WTC11 (cell line): ENCODE data around the gene CYP19A1. TPM values are rescaled to one million over a fixed set of nuclear protein-coding genes. Genes with fewer than 3 reads are reported as not detected.

Source experiments
- ATAC-seq: fragments of 200-7000 bp; cut with Tn5 transposase; 2 replicates; pipeline ENCODE4 v1.10.0; 2021; ENCODE audit warnings: mild to moderate bottlenecking, moderate library complexity
- CTCF ChIA-PET: fragments of 300-600 bp; sonication (Branson Sonifier 250); formaldehyde crosslinking; loops from one replicate; lab custom pipeline; 2021; ENCODE audit warnings: antibody characterized with exemption; lab: Charles Lee
- POLR2A ChIA-PET: fragments of 350-600 bp; sonication (Branson Sonifier 250); formaldehyde crosslinking; loops from one replicate; lab custom pipeline; 2021; ENCODE audit warnings: antibody characterized with exemption; lab: Charles Lee
- DNase-seq: peaks from one replicate; pipeline ENCODE4 v3.0.0; 2021; ENCODE audit warnings: low spot score
- H3K27ac Mint-ChIP-seq: 2 replicates; pipeline ENCODE4 v1.8.0; 2021; ENCODE audit warnings: mixed read lengths
- H3K27me3 Mint-ChIP-seq: 2 replicates; pipeline ENCODE4 v1.8.0; 2021; ENCODE audit warnings: low read depth, mild to moderate bottlenecking, moderate library complexity, mixed read lengths
- H3K36me3 Mint-ChIP-seq: 2 replicates; pipeline ENCODE4 v1.8.0; 2021; ENCODE audit warnings: mixed read lengths
- H3K4me1 Mint-ChIP-seq: 2 replicates; pipeline ENCODE4 v1.8.0; 2022; ENCODE audit warnings: mixed read lengths
- H3K4me3 Mint-ChIP-seq: 2 replicates; pipeline ENCODE4 v1.8.0; 2021; ENCODE audit warnings: mild to moderate bottlenecking, moderate library complexity, mixed read lengths
- H3K9me3 Mint-ChIP-seq: 2 replicates; pipeline ENCODE4 v1.8.0; 2021; ENCODE audit warnings: mixed read lengths
- CBFB ChIP-seq: sonication (generic); formaldehyde crosslinking; IDR thresholded peaks from 2 replicates; pipeline ENCODE4 v1.8.1; 2022; ENCODE audit warnings: mild to moderate bottlenecking, low read depth, missing genetic modification reagents
- FOXJ3 ChIP-seq: sonication (generic); formaldehyde crosslinking; IDR thresholded peaks from 2 replicates; pipeline ENCODE4 v1.9.0; 2021; ENCODE audit warnings: missing genetic modification reagents, mild to moderate bottlenecking, borderline replicate concordance
- FOXK1 ChIP-seq: sonication (generic); formaldehyde crosslinking; IDR thresholded peaks from 2 replicates; pipeline ENCODE4 v1.8.0; 2022; ENCODE audit warnings: mild to moderate bottlenecking, moderate library complexity, missing genetic modification reagents
- GRHL2 ChIP-seq: fragments of 250-450 bp; sonication (Bioruptor Pico); IDR thresholded peaks from 2 replicates; pipeline ENCODE4 v1.8.0; 2022; ENCODE audit warnings: mild to moderate bottlenecking, moderate library complexity; ENCODE audit not compliant: insufficient replicate concordance, severe bottlenecking
- NFATC4 ChIP-seq: fragments of 250-450 bp; sonication (Bioruptor Pico); IDR thresholded peaks from 2 replicates; pipeline ENCODE4 v1.9.0; 2021; ENCODE audit warnings: mild to moderate bottlenecking
- NFE2L1 ChIP-seq: sonication (generic); formaldehyde crosslinking; IDR thresholded peaks from 2 replicates; pipeline ENCODE4 v1.8.1; 2023; ENCODE audit warnings: missing genetic modification reagents
- RELA ChIP-seq: sonication (generic); formaldehyde crosslinking; IDR thresholded peaks from 2 replicates; pipeline ENCODE4 v1.8.1; 2022; ENCODE audit warnings: missing genetic modification reagents, mild to moderate bottlenecking, borderline replicate concordance
- TEAD4 ChIP-seq: sonication (generic); formaldehyde crosslinking; IDR thresholded peaks from 2 replicates; pipeline ENCODE4 v1.8.0; 2022; ENCODE audit warnings: mild to moderate bottlenecking, missing genetic modification reagents
- ZNF121 ChIP-seq: sonication (generic); formaldehyde crosslinking; IDR thresholded peaks from 2 replicates; pipeline ENCODE4 v1.8.0; 2023; ENCODE audit warnings: missing genetic modification reagents
- total RNA-seq: library from RNA; stranded (reverse); gene quantifications from 3 replicates; pipeline ENCODE4 v1.2.3, GENCODE V29; 2021
- TF ChIP-seq, protein P1 (sequence below): sonication (generic); formaldehyde crosslinking; IDR thresholded peaks from 2 replicates; pipeline ENCODE4 v1.8.1; 2022; ENCODE audit warnings: missing genetic modification reagents, borderline replicate concordance
- TF ChIP-seq, protein P2 (sequence below): sonication (generic); formaldehyde crosslinking; IDR thresholded peaks from 2 replicates; pipeline ENCODE4 v1.8.1; 2022; ENCODE audit warnings: low read depth, mild to moderate bottlenecking, moderate library complexity, missing genetic modification reagents, borderline replicate concordance
- TF ChIP-seq, protein P3 (sequence below): sonication (generic); formaldehyde crosslinking; IDR thresholded peaks from 2 replicates; pipeline ENCODE4 v1.8.1; 2022; ENCODE audit warnings: mild to moderate bottlenecking, missing genetic modification reagents, moderate library complexity, borderline replicate concordance
- TF ChIP-seq, protein P4 (sequence below): sonication (generic); formaldehyde crosslinking; IDR thresholded peaks from 2 replicates; pipeline ENCODE4 v1.8.0; 2022; ENCODE audit warnings: missing genetic modification reagents
- TF ChIP-seq, protein P5 (sequence below): fragments of 250-450 bp; sonication (Bioruptor Pico); IDR thresholded peaks from 2 replicates; pipeline ENCODE4 v1.9.0; 2021; ENCODE audit warnings: mild to moderate bottlenecking
- TF ChIP-seq, protein P6 (sequence below): sonication (generic); formaldehyde crosslinking; IDR thresholded peaks from 2 replicates; pipeline ENCODE4 v1.8.0; 2022; ENCODE audit warnings: mild to moderate bottlenecking, missing genetic modification reagents
- TF ChIP-seq, protein P7 (sequence below): fragments of 250-450 bp; sonication (Bioruptor Pico); IDR thresholded peaks from 2 replicates; pipeline ENCODE4 v1.8.0; 2021; ENCODE audit warnings: mild to moderate bottlenecking
- TF ChIP-seq, protein P8 (sequence below): sonication (generic); formaldehyde crosslinking; IDR thresholded peaks from 2 replicates; pipeline ENCODE4 v1.8.0; 2022; ENCODE audit warnings: mild to moderate bottlenecking, missing genetic modification reagents

Gene CYP19A1
- total RNA-seq, 1 experiment from 2014 or later: not detected

DNA sequence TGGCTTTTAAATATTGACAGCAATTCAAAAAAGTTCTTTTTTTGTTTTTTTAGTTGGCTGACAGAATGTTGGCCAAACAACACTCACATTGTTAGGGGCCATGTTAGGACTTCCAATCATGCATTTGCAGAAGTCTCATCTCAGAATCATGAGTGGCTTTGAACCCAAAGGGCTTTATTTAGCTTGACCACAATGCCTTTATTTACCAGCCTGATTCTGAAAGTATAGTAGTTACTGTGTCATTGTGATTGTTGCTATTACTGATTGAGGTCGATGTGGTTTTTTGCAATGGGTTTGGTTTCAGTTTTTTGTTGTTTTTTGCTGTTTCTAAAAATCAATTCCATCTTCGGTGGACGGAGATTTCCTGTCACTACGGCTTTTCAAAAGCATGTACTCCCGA lies 10.3 kb upstream of the CYP19A1 start (continued):
- TF ChIP-seq, protein P1, sequence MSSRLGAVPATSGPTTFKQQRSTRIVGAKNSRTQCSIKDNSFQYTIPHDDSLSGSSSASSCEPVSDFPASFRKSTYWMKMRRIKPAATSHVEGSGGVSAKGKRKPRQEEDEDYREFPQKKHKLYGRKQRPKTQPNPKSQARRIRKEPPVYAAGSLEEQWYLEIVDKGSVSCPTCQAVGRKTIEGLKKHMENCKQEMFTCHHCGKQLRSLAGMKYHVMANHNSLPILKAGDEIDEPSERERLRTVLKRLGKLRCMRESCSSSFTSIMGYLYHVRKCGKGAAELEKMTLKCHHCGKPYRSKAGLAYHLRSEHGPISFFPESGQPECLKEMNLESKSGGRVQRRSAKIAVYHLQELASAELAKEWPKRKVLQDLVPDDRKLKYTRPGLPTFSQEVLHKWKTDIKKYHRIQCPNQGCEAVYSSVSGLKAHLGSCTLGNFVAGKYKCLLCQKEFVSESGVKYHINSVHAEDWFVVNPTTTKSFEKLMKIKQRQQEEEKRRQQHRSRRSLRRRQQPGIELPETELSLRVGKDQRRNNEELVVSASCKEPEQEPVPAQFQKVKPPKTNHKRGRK (CRISPR knock-in tag): no peak
- TF ChIP-seq, protein P2, sequence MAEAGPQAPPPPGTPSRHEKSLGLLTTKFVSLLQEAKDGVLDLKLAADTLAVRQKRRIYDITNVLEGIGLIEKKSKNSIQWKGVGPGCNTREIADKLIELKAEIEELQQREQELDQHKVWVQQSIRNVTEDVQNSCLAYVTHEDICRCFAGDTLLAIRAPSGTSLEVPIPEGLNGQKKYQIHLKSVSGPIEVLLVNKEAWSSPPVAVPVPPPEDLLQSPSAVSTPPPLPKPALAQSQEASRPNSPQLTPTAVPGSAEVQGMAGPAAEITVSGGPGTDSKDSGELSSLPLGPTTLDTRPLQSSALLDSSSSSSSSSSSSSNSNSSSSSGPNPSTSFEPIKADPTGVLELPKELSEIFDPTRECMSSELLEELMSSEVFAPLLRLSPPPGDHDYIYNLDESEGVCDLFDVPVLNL (CRISPR knock-in tag): no peak
- TF ChIP-seq ZNF121 (CRISPR knock-in tag): no peak
- TF ChIP-seq CBFB (CRISPR knock-in tag): no peak
- TF ChIP-seq, protein P3, sequence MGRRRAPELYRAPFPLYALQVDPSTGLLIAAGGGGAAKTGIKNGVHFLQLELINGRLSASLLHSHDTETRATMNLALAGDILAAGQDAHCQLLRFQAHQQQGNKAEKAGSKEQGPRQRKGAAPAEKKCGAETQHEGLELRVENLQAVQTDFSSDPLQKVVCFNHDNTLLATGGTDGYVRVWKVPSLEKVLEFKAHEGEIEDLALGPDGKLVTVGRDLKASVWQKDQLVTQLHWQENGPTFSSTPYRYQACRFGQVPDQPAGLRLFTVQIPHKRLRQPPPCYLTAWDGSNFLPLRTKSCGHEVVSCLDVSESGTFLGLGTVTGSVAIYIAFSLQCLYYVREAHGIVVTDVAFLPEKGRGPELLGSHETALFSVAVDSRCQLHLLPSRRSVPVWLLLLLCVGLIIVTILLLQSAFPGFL (CRISPR knock-in tag): no peak
- no peak for TF ChIP-seq NFATC4
- no peak for TF ChIP-seq FOXK1
- TF ChIP-seq GRHL2 (CRISPR knock-in tag): no peak
- no peak for TF ChIP-seq TEAD4 (CRISPR knock-in tag)
- TF ChIP-seq, protein P4, sequence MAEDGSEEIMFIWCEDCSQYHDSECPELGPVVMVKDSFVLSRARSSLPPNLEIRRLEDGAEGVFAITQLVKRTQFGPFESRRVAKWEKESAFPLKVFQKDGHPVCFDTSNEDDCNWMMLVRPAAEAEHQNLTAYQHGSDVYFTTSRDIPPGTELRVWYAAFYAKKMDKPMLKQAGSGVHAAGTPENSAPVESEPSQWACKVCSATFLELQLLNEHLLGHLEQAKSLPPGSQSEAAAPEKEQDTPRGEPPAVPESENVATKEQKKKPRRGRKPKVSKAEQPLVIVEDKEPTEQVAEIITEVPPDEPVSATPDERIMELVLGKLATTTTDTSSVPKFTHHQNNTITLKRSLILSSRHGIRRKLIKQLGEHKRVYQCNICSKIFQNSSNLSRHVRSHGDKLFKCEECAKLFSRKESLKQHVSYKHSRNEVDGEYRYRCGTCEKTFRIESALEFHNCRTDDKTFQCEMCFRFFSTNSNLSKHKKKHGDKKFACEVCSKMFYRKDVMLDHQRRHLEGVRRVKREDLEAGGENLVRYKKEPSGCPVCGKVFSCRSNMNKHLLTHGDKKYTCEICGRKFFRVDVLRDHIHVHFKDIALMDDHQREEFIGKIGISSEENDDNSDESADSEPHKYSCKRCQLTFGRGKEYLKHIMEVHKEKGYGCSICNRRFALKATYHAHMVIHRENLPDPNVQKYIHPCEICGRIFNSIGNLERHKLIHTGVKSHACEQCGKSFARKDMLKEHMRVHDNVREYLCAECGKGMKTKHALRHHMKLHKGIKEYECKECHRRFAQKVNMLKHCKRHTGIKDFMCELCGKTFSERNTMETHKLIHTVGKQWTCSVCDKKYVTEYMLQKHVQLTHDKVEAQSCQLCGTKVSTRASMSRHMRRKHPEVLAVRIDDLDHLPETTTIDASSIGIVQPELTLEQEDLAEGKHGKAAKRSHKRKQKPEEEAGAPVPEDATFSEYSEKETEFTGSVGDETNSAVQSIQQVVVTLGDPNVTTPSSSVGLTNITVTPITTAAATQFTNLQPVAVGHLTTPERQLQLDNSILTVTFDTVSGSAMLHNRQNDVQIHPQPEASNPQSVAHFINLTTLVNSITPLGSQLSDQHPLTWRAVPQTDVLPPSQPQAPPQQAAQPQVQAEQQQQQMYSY (CRISPR knock-in tag): no peak
- TF ChIP-seq, protein P5, sequence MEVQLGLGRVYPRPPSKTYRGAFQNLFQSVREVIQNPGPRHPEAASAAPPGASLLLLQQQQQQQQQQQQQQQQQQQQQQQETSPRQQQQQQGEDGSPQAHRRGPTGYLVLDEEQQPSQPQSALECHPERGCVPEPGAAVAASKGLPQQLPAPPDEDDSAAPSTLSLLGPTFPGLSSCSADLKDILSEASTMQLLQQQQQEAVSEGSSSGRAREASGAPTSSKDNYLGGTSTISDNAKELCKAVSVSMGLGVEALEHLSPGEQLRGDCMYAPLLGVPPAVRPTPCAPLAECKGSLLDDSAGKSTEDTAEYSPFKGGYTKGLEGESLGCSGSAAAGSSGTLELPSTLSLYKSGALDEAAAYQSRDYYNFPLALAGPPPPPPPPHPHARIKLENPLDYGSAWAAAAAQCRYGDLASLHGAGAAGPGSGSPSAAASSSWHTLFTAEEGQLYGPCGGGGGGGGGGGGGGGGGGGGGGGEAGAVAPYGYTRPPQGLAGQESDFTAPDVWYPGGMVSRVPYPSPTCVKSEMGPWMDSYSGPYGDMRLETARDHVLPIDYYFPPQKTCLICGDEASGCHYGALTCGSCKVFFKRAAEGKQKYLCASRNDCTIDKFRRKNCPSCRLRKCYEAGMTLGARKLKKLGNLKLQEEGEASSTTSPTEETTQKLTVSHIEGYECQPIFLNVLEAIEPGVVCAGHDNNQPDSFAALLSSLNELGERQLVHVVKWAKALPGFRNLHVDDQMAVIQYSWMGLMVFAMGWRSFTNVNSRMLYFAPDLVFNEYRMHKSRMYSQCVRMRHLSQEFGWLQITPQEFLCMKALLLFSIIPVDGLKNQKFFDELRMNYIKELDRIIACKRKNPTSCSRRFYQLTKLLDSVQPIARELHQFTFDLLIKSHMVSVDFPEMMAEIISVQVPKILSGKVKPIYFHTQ (CRISPR knock-in tag): no peak

DNA sequence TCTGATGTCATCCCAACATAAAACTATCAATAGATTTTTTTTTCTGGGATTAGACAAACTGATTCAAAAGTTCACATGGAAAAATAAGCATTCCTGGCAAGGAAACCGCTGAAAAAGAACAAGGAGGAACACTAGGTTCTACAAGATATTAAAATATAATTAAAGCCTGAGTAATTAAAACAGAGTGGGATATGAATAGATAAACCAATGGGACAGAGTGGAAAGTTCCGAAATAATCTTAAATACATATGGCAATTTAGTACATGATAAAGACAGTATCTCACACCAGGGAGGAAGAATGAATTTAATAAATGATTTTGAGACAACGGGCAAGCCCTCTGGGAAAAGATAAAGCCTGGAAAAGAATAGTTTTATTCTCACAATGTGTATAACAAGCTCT lies 7.7 kb upstream of the CYP19A1 start:
- Mint-ChIP-seq H3K4me3 (no peak overlapping the region), H3K27ac (no peak overlapping the region), H3K36me3 (no peaks in the 10 kb centered on the region), H3K4me1 (0 out of 2 replicates have a peak, but pooled peaks cover 4% of the 10 kb centered on the region), H3K27me3 (peaks cover 38% of the 10 kb centered on the region), H3K9me3 (no peaks in the 10 kb centered on the region)
- DNase-seq: no peak
- ChIA-PET CTCF (no interaction called here), POLR2A (no interaction called here)
- ATAC-seq: no peak
- no peak for TF ChIP-seq NFE2L1 (CRISPR knock-in tag)
- TF ChIP-seq, protein P3 (CRISPR knock-in tag): no peak
- no peak for TF ChIP-seq RELA
- no peak for TF ChIP-seq FOXJ3 (CRISPR knock-in tag)
- TF ChIP-seq, protein P6, sequence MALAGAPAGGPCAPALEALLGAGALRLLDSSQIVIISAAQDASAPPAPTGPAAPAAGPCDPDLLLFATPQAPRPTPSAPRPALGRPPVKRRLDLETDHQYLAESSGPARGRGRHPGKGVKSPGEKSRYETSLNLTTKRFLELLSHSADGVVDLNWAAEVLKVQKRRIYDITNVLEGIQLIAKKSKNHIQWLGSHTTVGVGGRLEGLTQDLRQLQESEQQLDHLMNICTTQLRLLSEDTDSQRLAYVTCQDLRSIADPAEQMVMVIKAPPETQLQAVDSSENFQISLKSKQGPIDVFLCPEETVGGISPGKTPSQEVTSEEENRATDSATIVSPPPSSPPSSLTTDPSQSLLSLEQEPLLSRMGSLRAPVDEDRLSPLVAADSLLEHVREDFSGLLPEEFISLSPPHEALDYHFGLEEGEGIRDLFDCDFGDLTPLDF (CRISPR knock-in tag): no peak
- TF ChIP-seq, protein P7, sequence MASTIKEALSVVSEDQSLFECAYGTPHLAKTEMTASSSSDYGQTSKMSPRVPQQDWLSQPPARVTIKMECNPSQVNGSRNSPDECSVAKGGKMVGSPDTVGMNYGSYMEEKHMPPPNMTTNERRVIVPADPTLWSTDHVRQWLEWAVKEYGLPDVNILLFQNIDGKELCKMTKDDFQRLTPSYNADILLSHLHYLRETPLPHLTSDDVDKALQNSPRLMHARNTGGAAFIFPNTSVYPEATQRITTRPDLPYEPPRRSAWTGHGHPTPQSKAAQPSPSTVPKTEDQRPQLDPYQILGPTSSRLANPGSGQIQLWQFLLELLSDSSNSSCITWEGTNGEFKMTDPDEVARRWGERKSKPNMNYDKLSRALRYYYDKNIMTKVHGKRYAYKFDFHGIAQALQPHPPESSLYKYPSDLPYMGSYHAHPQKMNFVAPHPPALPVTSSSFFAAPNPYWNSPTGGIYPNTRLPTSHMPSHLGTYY (CRISPR knock-in tag): no peak
- TF ChIP-seq, protein P8, sequence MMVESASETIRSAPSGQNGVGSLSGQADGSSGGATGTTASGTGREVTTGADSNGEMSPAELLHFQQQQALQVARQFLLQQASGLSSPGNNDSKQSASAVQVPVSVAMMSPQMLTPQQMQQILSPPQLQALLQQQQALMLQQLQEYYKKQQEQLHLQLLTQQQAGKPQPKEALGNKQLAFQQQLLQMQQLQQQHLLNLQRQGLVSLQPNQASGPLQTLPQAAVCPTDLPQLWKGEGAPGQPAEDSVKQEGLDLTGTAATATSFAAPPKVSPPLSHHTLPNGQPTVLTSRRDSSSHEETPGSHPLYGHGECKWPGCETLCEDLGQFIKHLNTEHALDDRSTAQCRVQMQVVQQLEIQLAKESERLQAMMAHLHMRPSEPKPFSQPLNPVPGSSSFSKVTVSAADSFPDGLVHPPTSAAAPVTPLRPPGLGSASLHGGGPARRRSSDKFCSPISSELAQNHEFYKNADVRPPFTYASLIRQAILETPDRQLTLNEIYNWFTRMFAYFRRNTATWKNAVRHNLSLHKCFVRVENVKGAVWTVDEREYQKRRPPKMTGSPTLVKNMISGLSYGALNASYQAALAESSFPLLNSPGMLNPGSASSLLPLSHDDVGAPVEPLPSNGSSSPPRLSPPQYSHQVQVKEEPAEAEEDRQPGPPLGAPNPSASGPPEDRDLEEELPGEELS: no peak
